BE2C (cell line): Measurements from ENCODE around the gene MALRD1.

ENCODE experiments used
- DNase-seq: peaks from one replicate; pipeline ENCODE4 v3.0.0-alpha.2; 2020
- H3K27me3 ChIP-seq: fragments of 250-450 bp; sonication (Bioruptor Pico); 2 replicates; pipeline ENCODE4 v1.5.1; 2020; ENCODE audit warnings: mild to moderate bottlenecking
- H3K36me3 ChIP-seq: fragments of 250-450 bp; sonication (Bioruptor Pico); 2 replicates; pipeline ENCODE4 v1.5.1; 2020; ENCODE audit warnings: mild to moderate bottlenecking
- H3K4me1 ChIP-seq: fragments of 250-450 bp; sonication (Bioruptor Pico); 2 replicates; pipeline ENCODE4 v1.5.1; 2020
- H3K4me3 ChIP-seq: 2 replicates; pipeline ENCODE4 v1.5.1; 2011; ENCODE audit warnings: low read depth, low read length
- H3K9me3 ChIP-seq: fragments of 250-450 bp; sonication (Bioruptor Pico); 2 replicates; pipeline ENCODE4 v1.5.1; 2020
- TF ChIP-seq, protein P1 (sequence below): IDR thresholded peaks from 2 replicates; pipeline ENCODE4 v1.5.1; 2012; ENCODE audit warnings: mild to moderate bottlenecking, low read depth, low read length

The MALRD1 gene

GRCh38 chr10:19071946-19072345 lies 23.3 kb downstream of the MALRD1 start:
- Histone ChIP-seq H3K4me3 (no peak overlapping the region), H3K4me1 (no peaks in the 10 kb centered on the region), H3K9me3 (no peaks in the 10 kb centered on the region), H3K27me3 (no peaks in the 10 kb centered on the region), H3K36me3 (no peaks in the 10 kb centered on the region)
- DNase-seq, result no peak
- TF ChIP-seq, protein P1, sequence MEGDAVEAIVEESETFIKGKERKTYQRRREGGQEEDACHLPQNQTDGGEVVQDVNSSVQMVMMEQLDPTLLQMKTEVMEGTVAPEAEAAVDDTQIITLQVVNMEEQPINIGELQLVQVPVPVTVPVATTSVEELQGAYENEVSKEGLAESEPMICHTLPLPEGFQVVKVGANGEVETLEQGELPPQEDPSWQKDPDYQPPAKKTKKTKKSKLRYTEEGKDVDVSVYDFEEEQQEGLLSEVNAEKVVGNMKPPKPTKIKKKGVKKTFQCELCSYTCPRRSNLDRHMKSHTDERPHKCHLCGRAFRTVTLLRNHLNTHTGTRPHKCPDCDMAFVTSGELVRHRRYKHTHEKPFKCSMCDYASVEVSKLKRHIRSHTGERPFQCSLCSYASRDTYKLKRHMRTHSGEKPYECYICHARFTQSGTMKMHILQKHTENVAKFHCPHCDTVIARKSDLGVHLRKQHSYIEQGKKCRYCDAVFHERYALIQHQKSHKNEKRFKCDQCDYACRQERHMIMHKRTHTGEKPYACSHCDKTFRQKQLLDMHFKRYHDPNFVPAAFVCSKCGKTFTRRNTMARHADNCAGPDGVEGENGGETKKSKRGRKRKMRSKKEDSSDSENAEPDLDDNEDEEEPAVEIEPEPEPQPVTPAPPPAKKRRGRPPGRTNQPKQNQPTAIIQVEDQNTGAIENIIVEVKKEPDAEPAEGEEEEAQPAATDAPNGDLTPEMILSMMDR, result no peak

DNA sequence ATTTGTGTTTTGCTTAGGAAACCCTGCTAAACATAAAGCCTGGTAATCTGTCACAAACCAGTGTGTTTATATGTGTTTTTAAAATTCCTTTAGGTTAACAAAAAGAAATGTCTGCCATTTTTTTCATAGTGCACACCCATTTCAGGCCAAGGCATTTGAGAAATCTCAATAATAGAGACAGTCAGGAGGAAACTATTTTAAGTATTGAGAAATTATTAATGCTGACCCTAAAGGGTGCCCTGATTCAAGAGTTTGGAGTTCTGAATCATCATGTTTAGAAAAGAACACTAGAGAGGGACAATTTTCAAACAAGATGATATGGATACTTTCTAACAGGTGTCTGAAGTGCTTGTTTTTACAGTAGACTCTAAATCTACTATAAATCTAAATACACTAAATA lies 28.7 kb downstream of the MALRD1 start:
- no peak overlapping the region for H3K4me3 ChIP-seq
- no peak for DNase-seq
- no peaks in the 10 kb centered on the region for H3K4me1 ChIP-seq
- TF ChIP-seq, protein P1, result no peak
- no peaks in the 10 kb centered on the region for H3K9me3 ChIP-seq
- no peaks in the 10 kb centered on the region for H3K27me3 ChIP-seq
- H3K36me3 ChIP-seq, result no peaks in the 10 kb centered on the region

DNA sequence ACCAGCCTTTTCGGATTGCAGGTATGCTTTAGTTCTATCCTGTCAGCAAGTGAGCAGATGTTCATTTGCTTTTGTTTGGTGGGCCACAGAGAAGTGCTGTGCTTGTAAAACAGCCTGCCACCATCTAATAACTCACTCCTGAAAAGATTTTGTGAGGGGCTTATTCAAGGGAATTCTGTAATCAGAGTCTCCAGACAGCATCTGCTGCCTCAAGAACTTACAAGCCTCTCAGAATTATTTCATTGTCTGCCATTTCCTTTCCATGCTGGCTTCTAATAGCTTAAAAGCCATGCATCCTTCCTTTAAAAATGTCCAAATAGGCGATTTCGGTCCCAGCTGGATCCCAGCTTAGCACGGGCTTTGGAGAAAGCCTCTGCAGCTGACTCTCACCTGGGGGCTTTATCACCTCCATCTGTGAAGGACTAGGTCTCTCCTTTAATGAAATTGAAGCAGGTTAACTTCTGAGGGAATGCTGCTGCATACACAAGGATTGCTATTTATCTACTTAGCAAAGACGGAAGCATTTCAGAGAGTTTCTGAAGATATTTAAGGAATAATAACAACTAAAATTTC lies 48.0 kb downstream of the MALRD1 start:
- H3K36me3 ChIP-seq, result no peaks in the 10 kb centered on the region
- no peak overlapping the region for H3K4me3 ChIP-seq
- H3K4me1 ChIP-seq, result no peaks in the 10 kb centered on the region
- H3K27me3 ChIP-seq, result no peaks in the 10 kb centered on the region
- H3K9me3 ChIP-seq, result no peaks in the 10 kb centered on the region
- TF ChIP-seq, protein P1, result no peak
- no peak for DNase-seq

DNA sequence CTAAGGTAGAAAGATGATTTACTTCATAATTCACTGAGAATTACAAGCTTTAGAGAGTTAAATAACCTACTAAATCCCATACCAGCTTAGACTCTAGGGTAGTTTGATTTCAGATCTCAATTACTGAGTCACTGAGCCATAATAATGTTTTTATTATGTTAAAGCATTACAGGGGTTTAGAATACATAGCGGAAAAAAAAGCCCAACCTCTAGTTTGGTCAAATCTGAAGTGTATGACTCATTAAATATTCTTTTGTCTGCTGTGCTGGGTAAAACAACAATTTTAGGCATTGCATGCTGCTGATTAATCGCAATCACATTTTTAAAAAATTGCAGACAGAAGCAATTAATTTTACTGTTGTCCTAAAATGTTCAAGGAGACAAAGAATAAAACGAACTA lies 48.5 kb downstream of the MALRD1 start:
- Histone ChIP-seq H3K9me3 (no peaks in the 10 kb centered on the region), H3K4me3 (no peak overlapping the region), H3K4me1 (no peaks in the 10 kb centered on the region), H3K27me3 (no peaks in the 10 kb centered on the region), H3K36me3 (no peaks in the 10 kb centered on the region)
- TF ChIP-seq, protein P1, result no peak
- DNase-seq, result no peak

DNA sequence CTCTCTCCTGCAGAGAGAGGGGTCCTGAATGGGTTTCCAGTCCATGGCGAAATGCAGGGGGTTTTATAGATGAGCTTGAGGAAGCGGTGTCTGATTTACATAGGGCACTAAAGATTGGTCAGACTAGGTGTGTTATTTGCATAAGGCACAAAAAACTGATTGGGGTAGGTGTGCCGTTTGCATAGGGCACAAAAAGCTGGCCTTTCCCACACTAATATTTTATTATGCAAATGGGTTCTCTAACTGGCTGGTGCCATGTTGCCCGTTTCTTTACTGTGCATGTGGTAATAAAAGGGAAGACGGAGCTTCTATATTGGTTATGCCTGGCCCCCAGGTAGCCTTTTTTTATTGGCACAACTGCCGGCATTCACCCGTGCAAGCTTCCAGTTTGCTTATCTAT lies 50.2 kb downstream of the MALRD1 start:
- no peaks in the 10 kb centered on the region for H3K9me3 ChIP-seq
- H3K36me3 ChIP-seq, result no peaks in the 10 kb centered on the region
- no peak overlapping the region for H3K4me3 ChIP-seq
- no peak for DNase-seq
- TF ChIP-seq, protein P1, result no peak
- H3K27me3 ChIP-seq, result no peaks in the 10 kb centered on the region
- no peaks in the 10 kb centered on the region for H3K4me1 ChIP-seq

DNA sequence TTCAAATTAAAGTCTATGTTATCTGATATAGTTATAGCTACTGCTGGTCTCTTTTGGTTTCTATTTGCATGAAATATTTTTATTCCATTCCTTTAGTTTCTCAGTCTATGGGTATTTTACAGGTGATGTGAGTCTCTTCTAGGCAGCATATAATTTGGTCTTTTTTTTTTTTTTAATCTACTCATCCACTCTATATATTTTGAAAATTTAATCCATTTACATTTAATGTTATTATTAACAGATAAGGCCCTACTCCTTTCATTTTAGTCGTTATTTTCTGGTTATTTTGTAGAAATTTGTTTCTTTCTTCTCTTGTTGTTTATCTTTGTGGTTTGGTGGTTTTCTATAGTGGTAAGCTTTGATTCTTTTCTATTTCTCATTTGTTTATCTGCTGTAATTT lies 58.8 kb downstream of the MALRD1 start:
- H3K36me3 ChIP-seq, result no peaks in the 10 kb centered on the region

More for the DNA sequence above, 58.8 kb downstream of the MALRD1 start:
- TF ChIP-seq, protein P1, result no peak
- no peak for DNase-seq
- Histone ChIP-seq H3K4me3 (no peak overlapping the region), H3K27me3 (no peaks in the 10 kb centered on the region), H3K4me1 (no peaks in the 10 kb centered on the region), H3K9me3 (no peaks in the 10 kb centered on the region)
